Stimulated activated CD4-positive, alpha-beta T cell treated with anti-CD3 and anti-CD28 coated beads, Interleukin-1b, Interleukin-23, amount 100 ng/mL, for 24 hours (primary cell): Measurements from ENCODE around the gene MAMDC2.
A peak's percentile ranks its signal among the peaks of the same experiment; 100 is the strongest.

Source experiments
- DNase-seq, 4 experiments: peaks; one replicate each; pipeline ENCODE4 v3.0.0-alpha.2; 2020; ENCODE audit warnings: low read depth in 4 of 4, low spot score in 1 of 4

Gene MAMDC2

DNA sequence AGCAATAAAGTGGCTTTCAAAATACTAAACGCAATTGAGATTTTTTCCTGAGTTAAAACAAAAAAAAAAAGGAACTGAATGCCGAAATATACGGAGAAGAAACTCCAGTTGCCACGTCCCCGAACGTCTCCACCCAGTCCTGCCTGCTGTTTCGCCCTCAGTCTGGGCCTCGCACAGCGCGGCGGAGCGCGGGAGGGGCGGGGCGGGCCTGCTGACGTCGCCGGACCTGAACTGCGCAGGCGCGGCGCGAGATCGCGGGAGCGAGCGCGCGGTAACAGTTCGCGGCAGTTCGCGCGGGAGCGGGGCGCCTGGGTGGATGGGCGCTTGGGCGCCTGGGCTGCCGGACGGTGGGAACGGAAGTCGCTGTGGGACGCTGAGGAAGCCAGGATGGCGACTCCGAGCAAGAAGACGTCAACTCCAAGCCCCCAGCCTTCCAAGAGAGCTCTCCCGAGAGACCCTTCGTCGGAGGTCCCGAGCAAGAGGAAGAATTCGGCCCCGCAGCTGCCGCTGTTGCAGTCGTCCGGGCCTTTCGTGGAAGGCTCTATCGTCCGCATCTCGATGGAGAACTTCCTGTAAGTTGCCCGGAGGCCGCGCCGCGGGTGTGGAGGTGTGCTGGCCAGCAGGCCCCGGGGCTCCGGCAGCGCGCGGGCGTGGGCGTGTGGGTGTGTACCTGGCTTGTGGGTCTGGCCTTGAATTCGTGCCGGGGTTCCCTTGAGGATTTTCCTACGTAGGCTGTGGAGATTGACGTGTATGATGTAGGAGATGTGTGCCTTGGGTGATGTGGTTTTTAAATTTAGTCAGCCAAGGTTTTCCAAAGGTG is 215.3 kb downstream of the MAMDC2 start, which contains the start of gene SMC5:
Gene SMC5, plus strand, starts transcription at position 287 of the 820 bp plus-strand sequence. Its CDS starts 101 bp downstream, at position 388.
- peak; percentile 65 to 78 (median 76) for DNase-seq

GRCh38 chr9:70259512-70259802 is 215.8 kb downstream of the MAMDC2 start:
- no peak for DNase-seq

DNA sequence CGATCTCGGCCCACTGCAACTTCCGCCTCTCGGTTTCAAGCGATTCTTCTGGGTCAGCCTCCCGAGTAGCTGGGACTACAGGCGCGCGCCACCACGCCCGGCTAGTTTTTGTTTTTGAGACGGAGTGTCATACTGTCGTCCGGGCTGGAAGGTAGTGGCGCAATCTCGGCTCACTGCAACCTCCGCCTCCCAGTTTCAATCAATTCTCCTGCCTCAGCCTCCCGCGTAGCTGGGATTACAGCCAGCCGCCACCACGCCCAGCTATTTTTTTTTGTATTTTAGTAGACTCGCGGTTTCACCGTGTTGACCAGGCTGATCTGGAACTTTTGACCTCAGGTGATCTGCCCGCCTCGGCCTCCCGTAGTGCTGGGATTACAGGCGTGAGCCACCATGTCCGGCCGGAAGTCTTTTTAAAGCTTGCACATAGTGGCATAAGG is 216.4 kb downstream of the MAMDC2 start:
- no peak for DNase-seq

GRCh38 chr9:70260606-70261005 is 217.0 kb downstream of the MAMDC2 start:
- DNase-seq: no peak

DNA sequence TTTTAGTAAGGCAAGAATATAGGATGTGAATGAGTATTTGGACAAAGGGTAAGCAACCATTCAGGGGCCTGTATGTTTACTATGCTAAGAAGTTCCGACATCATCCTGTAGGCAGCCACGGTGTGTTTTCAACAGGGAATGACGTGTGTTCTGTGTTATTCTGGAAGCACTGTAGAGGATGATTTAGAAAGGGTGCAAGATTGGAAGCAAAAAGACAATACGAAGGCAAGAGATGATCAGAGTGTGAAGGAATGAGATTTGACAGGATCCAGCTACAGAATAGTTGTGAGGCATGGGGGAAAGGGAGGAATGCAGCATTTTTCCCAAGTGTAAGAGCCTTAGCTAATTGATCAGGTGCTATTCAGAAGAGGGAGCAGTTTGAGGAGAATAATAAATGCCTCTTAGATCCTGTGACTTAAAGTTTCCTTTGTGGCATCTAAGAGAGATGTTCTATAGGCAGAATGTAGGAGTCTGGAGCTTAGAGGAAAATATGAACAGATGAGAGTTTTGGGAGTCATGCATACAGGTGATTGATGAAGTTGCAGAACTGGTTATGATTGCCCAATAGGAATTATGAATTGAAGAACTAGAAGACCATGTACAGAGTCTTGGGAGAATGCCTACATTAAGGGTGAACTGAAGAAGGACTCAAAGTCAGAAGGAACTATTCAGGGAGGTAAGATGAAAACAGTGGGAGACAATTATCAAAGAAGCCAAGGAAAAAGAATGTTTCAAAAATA is 217.7 kb downstream of the MAMDC2 start:
- DNase-seq: no peak

- DNase-seq: no peak
Measured at GRCh38 chr9:70262366-70262765, 218.7 kb downstream of the MAMDC2 start.

- no peak for DNase-seq
Measured at GRCh38 chr9:70262948-70263347, 219.3 kb downstream of the MAMDC2 start.

DNA sequence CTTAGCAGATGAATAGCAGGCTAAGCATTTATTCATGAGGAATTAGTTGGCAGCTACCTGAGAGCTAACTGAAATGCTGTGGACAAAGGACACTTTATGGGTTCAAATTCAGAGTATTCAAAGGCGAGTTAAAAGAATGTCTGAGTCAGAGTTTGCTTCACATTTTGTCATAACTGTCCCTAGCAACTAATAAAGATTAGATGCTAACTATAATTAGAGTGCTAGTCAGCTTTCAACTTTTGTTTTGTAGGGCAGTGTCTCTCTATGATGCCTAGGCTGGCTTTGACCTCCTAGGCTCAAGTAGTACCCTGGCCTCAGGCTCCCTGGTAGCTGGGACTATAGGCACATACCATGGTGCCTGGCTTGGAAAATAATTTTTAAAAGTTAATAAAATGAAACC is 219.8 kb downstream of the MAMDC2 start:
- DNase-seq: no peak
